DMS79 (cell line): ENCODE results near the gene ACVR1.
"Not testable (repeated sequence)": the region's sequence is repeated elsewhere in the genome, so short reads cannot be mapped to it uniquely, and the experiment has no call there.

Experiments used
- DNase-seq: peaks from one replicate; lab custom pipeline; 2025; lab: John Stamatoyannopoulos, UW

The ACVR1 gene

GRCh38 chr2:157894694-157895435, 18.7 kb upstream of the ACVR1 start:
- DNase-seq, result no peak

GRCh38 chr2:157893611-157894010, 17.5 kb upstream of the ACVR1 start:
- no peak for DNase-seq

- DNase-seq, result no peak
Observed at GRCh38 chr2:157891643-157892041, 15.5 kb upstream of the ACVR1 start.

- no peak for DNase-seq
Observed at GRCh38 chr2:157890969-157891642, 15.0 kb upstream of the ACVR1 start.

GRCh38 chr2:157887946-157888345, 11.8 kb upstream of the ACVR1 start:
- no peak for DNase-seq

- not testable (repeated sequence) for DNase-seq
Observed at GRCh38 chr2:157884533-157884932, 8.4 kb upstream of the ACVR1 start.

- no peak for DNase-seq
Observed at GRCh38 chr2:157880927-157881326, 4.8 kb upstream of the ACVR1 start.

- no peak for DNase-seq
Observed at GRCh38 chr2:157877761-157878400, 1.8 kb upstream of the ACVR1 start.

GRCh38 chr2:157876786-157877138, 632 bp upstream of the ACVR1 start:
- peak; percentile 41 for DNase-seq

- no peak for DNase-seq
Observed at GRCh38 chr2:157875641-157876065, 477 bp downstream of the ACVR1 start.

GRCh38 chr2:157874997-157875640, 1.0 kb downstream of the ACVR1 start:
- peak; percentile 11 for DNase-seq

GRCh38 chr2:157874348-157874747, 1.8 kb downstream of the ACVR1 start:
- DNase-seq, result no peak

- DNase-seq, result no peak
Observed at GRCh38 chr2:157872791-157873190, 3.3 kb downstream of the ACVR1 start.

- DNase-seq, result no peak
Observed at GRCh38 chr2:157871415-157871814, 4.7 kb downstream of the ACVR1 start.

GRCh38 chr2:157868993-157869392, 7.1 kb downstream of the ACVR1 start:
- DNase-seq, result no peak

GRCh38 chr2:157867703-157868102, 8.4 kb downstream of the ACVR1 start:
- no peak for DNase-seq

- no peak for DNase-seq
Observed at GRCh38 chr2:157866666-157867642, 9.2 kb downstream of the ACVR1 start.

GRCh38 chr2:157866202-157866601, 9.9 kb downstream of the ACVR1 start:
- no peak for DNase-seq

GRCh38 chr2:157864857-157865430, 11.2 kb downstream of the ACVR1 start:
- no peak for DNase-seq

- no peak for DNase-seq
Observed at GRCh38 chr2:157858846-157859245, 17.3 kb downstream of the ACVR1 start.

- DNase-seq, result no peak
Observed at GRCh38 chr2:157857881-157858280, 18.2 kb downstream of the ACVR1 start.
